HG02798 (cell line): ENCODE data around the gene SLC2A10.

Source experiments
- ATAC-seq: cut with Tn5 transposase; IDR thresholded peaks from one replicate; pipeline ENCODE4 v1.9.1; 2021; ENCODE audit warnings: mild to moderate bottlenecking; ENCODE audit not compliant: unreplicated experiment, poor library complexity

The SLC2A10 gene

DNA sequence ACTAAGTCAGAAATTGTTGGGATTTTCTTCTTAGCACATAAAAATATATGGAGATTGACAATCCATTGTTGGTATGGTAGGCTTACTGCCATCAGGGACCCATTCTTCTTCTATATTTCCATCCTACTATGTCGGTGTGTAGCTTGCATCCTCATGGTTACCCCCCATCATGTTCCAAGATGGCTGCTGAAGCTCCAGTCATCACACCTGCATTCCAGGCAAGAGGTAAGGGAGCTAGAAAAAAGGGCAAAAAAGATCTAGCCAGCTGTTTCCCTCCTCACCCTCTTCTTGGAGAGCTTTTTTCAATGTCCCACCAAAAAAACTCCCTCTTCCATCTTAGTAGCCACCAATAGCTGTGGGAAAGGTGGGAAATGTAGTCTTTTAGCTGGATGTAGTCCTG lies 13.6 kb downstream of the SLC2A10 start:
- no peak for ATAC-seq

DNA sequence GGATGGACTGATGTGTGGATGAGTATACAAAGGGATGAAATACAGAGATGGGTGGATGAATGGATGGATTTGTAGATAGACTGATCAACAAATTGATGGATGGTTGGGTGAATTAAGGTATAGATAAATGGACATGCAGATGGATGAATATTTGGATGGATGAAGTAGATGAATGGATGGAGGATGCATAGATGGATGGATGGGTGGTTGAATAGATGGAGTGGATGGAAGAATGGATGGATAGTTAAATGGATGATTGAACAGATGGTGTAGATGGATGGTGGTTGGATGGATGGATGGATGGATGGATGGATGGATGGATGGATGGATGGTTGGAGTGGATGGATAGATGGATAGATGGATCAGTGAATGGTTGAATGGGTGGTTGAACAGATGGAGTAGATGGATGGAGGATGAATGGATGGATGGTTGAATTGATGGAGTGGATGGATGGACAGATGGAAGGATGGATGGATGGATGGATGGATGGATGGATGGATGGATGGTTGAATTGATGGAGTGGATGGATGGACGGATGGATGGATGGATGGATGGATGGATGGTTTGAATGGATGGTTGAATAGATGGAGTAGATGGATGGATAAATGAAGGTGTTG lies 15.0 kb downstream of the SLC2A10 start:
- ATAC-seq: no peak

DNA sequence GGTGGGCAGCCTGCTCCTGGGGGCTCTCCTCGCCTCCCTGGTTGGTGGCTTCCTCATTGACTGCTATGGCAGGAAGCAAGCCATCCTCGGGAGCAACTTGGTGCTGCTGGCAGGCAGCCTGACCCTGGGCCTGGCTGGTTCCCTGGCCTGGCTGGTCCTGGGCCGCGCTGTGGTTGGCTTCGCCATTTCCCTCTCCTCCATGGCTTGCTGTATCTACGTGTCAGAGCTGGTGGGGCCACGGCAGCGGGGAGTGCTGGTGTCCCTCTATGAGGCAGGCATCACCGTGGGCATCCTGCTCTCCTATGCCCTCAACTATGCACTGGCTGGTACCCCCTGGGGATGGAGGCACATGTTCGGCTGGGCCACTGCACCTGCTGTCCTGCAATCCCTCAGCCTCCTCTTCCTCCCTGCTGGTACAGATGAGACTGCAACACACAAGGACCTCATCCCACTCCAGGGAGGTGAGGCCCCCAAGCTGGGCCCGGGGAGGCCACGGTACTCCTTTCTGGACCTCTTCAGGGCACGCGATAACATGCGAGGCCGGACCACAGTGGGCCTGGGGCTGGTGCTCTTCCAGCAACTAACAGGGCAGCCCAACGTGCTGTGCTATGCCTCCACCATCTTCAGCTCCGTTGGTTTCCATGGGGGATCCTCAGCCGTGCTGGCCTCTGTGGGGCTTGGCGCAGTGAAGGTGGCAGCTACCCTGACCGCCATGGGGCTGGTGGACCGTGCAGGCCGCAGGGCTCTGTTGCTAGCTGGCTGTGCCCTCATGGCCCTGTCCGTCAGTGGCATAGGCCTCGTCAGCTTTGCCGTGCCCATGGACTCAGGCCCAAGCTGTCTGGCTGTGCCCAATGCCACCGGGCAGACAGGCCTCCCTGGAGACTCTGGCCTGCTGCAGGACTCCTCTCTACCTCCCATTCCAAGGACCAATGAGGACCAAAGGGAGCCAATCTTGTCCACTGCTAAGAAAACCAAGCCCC lies 16.0 kb downstream of the SLC2A10 start:
- ATAC-seq: no peak

DNA sequence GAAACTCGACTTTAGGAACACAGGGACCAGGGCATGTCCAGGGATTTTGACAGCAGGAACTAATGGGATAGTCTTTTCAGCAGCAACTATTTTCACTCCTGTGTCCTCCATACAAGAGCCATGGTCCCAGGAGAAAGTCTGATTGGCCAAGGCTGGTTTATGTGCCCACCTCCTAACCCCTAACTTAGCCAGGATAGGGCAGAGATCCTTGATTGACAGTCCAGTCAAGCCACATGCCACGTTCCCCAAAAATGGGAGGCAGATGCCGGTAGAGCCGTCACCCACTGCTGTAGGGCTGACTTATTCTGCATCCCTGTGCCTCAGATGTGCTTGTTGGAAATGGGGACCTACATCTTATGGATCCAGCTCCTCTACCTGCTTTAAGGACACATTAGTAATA lies 22.3 kb downstream of the SLC2A10 start:
- no peak for ATAC-seq

DNA sequence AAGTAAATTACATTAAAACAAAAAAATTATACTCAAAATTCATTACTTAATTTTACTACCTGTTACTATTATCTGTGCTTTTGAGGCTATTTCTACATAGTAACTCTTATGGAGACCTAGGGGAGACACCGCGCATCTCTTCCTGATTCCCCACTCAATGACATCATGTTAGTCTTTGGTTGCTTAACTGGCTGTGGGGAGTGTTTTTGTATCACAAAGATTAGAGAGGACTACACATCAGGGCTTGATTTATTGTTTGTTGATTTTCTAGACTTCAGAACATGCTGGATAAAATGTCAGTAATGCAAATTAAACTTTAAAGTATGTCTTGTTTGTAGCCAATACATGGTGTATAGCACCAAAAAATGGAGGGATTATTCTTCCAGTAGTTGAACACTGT lies 26.0 kb downstream of the SLC2A10 start:
- no peak for ATAC-seq

DNA sequence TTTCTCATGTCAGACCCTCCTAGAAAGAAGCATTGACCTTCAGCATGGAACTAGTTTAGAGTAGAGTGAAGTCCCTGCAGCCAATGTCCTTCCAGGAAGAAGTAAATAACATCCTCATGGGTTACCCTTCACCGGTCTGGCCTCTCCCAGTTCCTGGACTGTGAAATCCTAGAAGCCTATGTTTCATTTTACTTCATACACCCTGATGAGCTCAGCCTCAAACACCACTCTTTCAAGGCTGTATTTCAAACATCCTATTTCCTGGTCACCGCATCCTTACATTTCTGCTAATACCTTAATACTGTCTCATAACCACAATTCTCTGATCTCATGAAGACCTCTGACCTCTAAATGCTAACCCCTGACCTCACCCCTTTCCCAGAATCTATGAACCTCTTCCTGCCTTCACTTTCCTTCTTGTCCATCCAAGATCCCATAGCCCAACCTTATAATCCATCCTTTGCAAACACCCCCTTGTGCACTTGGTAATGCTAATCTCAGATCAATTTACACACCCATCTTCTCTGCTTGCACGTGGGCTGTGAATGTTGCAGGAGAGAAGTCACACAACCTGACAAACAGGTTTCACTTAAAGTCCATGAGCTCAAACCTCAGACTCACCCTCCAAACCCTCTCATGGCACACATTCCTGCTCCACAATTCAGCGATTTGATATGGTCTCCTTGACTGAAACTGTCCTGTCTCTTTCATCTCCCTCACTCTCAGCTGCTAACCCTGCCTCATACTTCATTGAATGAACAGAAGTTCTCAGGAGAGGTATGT lies 30.2 kb downstream of the SLC2A10 start:
- ATAC-seq: no peak

DNA sequence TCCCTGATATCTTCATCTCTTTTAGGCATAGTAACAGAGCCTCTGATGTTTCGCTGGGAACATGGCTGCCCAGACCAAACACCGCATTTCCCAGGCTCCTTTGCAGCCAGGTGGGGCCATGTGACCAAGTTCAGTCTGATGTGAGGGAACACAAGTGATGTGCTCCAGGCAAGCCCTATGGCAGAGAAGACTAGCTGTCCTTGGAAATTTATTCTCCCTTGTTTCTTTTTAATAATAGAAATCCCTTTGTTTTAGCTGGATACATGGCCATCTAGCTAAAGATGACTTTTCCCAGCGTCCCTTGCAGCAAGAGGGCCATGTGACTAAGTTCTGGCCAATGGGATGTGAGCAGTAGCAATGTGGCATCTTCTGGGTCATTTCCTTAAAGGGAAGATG lies 30.8 kb downstream of the SLC2A10 start:
- ATAC-seq: no peak

DNA sequence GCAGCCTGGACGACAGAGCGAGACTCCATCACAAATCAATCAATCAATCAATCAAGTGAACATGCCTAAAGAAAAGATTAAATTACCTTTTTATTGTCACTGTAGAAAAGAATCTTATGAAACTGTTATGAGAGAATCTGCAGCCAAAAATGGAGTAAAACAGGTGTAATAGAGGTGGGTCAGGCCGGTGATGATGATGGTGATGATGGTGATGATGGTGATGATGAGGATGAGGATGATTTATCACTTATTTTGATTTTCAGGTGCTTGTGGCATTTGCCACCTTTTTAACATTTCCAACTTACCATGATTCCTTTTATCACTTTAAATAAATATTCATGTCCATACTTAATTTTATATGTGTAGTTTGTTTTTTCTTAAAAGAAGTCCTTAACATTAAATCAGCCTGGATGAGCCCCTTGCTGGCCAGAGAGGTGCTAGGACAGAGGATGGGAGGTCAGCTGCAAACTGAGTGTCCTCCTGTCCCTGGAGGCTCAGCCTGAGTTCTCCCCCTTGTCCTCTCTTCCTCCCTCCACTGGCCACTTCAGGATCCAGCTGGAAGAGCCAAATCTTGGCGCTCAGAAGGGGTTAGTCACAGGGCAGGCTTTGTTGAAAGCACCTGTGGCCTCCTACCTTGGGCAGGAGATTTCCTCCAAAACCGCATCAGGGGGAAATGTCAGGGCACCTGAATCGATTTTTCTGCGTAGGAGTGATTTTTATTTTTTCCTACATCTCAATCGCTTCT lies 32.6 kb downstream of the SLC2A10 start:
- ATAC-seq: no peak

DNA sequence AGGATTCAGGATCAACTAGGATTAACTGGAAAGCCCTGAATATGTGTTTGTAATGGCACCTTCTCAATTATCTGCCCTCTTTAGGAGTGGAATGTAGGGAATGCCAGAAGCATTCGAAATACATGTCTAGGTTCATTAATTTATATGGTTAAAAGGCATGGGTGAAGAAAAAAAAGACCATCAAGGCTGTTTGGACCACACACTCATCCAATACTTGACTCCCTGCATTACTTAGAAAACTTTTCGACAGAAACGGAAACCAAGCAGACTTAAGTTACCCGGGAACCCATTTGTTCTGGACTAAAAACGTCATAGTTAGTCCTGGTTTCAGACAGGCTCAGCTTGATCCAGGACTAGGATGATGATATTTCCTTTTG lies 33.2 kb downstream of the SLC2A10 start:
- no peak for ATAC-seq

DNA sequence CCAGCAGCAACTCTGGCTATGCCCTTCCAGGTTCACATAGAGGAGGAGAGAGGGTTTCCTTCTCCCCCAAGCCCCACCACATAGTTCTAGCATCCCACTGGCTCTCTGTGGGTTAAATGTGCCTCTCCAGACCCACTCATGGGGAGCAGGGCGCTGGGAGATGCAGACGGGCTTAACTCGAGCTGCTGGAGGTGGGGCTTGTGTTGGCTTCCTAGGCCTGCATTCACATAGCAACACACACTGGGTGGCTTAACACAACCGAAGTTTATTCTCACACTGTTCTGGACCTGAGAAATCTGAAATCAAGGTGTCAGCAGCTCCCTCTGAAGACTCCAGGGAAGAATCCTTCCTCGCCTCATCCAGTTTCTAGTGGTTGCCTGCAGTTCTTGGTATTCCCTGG lies 33.6 kb downstream of the SLC2A10 start:
- no peak for ATAC-seq

DNA sequence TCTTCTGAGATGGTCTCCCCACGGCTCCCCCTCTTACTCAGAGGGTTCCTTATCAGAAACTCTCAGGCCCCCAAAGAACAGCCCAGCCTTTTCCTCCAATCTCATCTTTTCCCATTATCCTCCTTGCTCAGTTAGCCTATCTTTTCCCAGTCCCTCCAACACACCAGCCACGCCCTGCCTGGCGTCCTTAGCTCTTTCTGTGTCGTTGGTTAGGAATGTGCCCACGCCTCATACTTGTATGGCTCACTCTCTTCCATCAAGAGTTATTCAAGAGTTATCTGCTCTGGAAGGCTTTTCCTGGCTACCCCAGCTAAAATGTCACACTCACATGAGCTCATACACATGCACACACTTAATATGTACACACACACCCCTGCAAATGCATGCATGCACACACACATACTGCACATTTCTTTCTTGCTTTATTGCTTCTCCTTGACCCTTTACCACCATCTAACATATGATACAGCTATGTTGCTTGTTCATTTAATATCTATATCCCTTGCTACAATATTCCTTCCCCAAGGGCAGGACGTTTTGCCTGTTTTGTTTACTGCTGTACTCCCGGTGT lies 37.6 kb downstream of the SLC2A10 start:
- no peak for ATAC-seq

DNA sequence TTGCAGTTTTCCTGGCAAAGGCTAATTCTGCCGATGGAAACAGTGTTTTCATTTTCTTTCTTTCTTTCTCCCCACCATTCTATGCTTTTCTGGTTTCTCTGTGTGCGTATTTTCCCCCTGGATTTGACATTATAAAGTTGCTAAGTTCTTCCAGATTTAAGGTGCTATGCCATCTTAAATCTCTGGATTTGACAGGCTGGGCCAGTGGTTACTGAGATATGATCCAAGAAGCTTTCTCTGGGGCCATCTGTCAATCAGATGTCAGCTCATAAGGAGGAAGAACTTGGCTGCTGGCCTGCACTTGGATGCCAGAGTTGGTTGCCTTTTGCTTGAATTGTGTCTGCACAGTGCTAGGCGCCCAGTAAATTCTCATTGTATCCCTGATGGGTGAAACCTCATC lies 39.7 kb downstream of the SLC2A10 start:
- no peak for ATAC-seq

DNA sequence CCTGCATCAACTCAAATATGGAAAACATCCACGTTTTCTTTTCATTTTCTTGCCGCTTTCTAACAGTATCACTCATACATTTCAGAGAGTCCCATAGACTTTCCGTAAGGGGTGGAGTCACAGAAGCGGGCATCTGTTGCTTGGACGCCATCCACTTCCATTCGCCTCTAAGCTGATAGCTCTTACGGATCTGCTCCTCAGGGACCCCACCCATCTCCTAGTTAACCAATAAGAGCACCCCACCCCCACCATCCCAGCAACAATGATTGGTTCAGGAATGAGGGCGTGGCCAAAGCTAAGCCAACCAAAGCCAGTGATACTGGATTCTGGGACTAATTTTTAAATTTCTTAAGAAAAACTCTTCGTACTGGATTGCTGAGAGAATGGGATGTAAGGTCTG lies 42.4 kb downstream of the SLC2A10 start:
- ATAC-seq: no peak

DNA sequence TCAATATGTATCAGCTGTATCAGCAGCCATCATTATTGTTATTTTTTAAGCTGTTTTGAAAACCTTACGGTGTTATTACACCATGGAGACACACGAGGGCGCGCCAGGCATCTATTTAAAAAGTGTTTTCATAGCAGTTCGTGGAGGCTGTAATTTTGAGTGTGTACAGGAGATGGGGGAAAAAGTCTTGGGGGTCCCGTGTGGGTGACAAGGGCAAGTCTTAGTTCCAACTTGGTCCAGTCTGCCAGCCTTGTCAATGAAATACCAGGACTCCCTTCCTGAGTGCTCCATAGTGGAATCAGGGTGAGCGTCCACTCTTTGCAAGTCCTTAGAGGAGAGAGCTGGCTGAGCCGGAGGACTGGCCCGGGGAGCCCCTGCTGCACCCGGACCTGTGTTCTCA lies 43.3 kb downstream of the SLC2A10 start:
- ATAC-seq: no peak

DNA sequence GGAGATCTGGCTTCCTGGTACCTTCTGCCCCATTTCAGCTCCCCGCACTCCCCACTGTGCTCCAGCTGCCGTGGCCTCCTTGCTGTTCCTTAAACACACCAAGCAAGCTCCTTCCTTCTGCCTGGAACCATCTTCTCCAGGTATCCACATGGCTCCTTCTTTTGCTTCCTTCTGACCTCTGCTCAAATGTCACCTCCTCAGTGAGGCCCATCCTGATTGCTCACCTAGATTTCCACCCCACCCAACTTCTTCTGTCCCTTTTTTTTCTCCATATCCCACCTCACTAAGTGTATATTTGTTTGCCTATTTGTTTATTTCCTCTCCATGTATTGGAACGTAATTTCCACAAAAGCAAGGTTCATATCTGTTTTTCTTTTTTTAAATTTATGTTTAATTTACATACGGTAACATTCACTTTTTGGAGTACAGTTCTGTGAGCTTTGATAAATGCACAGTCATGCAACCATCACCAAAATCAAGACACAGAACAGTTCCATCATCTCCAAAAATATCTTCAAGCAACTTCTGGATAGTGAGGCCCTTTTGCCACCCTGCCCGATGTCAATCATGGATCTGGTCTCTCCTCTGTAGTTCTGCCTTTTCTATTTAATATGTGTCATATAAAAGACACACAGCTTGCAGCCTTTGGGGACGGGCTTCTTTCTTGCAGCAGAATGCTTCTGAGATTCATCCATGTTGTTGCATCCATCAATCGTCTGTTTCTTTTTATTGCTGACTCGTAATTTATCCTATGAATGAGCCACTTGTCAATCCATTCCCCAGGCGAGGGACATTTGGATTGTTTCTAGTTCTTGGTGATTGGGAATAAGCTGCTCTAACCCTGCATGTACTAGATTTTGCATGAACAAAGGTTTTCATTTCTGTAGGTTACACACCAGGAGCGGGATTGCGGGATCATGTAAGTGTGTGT lies 46.3 kb downstream of the SLC2A10 start:
- no peak for ATAC-seq

DNA sequence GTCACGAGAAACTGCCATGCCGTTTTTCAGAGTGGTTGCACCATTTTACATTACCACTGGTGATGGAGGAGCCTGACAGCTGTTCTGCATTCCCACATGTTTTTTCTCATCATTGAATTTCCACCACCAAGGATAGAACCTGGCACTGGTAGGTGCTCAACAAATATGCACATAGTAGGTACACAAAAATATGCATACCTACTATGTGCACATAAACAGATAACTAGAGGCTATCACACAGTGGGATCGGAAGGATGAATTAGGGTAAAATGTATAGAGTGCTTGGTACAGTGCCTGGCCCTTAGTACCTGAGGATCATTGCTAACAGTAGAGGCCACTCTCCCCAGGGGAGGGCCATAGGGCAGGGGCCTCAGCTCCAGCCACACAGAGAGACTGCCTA lies 47.0 kb downstream of the SLC2A10 start:
- no peak for ATAC-seq

DNA sequence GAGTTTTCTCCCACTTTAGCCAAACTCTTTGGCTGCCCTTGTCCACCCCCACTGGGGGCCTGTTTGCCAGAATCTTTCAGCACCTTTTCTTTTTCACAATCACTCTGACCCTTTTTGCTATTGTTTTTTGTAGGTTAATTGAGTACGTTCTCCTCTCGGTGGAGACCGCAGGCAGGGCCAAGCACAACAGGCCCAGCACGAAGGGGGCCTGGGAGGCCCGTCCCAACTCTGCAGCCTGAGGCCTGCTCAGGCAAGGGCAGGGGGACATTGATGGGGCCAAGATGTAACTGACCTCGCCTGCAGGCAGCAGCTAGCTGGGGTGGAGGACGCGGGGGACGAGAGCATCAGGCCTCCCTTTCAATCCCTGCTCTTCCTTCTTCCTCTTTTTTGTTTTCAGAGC lies 47.7 kb downstream of the SLC2A10 start:
- no peak for ATAC-seq

DNA sequence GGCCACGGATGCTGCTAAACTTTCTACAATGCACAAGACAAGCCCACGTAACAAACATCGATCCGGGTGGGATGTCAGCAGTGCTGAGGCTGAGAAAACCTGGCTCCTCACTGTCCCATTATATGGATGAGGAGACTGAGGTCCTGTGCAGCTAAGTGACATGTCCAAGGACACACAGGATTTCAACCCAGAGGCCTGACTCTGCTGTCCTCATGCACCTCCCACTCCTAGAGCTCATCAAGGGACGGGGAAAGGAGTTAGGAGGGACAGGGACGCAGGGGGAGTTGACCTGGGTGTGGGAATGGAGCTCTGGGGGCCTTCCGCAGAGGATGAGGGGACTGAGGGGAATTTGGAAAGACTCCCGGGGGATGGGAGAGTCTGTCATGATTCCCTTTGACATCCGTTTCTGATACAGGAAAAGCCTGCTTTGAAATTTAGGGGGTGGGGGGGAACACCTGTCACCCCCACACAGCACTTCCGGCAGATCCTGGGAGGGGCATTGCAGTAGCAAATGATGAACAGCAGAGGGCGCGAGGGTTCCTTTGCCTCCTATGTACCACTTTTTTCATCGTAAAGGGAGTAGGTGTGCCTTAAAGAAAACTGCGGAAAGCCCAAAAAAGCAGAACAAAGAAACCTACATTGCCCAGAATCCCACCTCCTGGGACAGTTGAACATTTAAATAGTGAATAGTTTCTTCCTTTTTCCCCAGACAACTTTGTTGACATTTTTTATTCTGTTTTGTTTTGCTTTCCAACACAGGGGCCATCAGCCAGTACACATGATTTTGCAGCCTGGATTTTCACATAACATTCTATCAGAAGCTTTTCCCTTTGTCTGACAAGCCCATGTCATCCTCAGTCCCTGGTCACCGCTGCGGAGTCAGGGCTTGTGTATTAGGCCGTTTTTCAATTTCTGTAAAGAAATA lies 48.6 kb downstream of the SLC2A10 start:
- no peak for ATAC-seq
